Midbrain (tissue), 1 donor: ENCODE measurements around the gene MRPL36.
"Not testable (repeated sequence)": the region's sequence is repeated elsewhere in the genome, so short reads cannot be mapped to it uniquely, and the experiment has no call there.

Source experiments
- DNase-seq: peaks from one replicate; lab custom pipeline; 2025; lab: John Stamatoyannopoulos, UW

Gene MRPL36

DNA sequence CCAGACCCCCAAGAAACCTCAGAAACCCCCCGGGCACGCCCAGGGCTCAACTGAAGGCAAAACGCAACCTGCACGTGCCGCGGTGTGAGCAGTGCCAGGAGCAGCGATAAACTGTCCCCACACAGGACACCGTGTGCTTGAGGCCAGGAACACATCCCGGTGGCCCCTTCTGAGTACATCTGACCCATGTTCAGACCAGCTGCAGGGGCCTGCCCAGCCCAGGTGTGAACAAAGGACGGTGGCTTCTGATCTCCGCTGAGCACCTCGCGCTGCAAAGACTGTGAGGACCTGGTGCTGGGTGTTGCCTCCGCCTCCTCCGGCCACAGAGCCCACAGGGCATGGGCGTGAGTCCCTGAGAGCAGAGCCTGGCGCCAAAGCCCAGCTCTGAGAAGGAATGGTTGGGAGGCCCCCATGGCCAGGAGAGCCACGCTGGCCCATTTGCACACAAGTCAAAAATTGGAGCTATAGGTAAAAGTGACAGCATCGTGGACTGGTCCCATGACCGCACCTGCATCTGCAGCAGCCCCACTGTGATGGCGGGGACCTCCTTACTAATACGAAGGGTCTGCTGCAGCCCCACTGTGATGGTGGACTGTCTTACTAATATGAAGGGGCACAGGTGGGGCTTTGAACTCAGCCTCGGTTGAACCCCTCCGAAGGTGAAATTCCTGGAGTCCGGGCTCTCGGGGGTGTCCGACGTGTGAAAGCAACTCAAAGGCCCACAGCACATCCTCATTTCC is 33.0 kb upstream of the MRPL36 start:
- no peak for DNase-seq

DNA sequence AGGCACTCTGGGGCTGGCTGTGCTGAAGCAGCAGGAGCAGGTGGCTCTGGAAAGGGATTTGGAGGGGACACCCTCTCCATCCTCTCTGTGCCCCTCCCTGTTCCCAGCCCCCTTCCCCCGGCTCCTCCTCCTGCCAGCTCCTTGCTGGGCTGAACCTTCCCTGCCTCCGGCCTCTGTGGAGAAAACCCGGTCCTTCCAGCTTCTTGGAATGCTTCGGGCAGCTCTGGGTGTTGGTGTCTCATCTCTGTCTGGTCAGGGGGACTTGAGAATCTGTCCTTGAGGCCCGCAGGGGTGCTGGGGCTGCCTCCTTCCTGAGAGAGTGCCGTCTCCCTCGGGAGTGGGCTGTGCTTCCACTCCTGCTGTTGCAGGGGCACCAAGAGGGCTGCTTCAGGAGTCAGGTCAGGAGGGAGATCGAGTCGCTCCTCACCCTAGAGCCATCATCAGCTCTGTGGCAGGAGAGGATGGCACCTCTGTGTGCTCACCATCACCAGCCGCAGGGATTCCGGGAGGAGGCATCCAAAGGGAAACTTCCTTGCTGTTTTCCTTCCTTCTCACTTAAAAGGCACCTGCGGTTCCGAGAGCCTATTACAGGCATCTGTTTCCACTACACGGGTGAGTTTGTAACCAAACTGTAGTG is 32.2 kb upstream of the MRPL36 start:
- no peak for DNase-seq

DNA sequence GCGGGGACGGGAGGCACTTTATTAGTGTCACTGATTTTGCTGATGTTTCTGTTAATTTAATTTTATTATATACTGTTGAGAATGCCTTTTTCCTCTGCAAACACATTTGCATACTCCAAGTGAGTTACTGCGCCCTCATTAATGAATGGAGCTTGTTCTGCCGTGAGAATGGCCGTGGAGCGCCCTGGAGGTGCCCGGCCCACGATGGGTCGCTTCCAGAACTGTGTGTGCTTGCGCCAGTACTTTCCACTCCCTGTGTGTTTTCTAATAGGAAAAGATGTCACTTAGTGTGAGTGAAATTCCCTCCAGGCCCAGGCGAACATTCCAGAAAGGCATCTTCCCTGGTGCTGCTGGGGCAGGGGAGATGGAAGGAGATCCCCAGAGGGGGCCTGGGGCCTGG is 31.6 kb upstream of the MRPL36 start:
- DNase-seq: no peak

DNA sequence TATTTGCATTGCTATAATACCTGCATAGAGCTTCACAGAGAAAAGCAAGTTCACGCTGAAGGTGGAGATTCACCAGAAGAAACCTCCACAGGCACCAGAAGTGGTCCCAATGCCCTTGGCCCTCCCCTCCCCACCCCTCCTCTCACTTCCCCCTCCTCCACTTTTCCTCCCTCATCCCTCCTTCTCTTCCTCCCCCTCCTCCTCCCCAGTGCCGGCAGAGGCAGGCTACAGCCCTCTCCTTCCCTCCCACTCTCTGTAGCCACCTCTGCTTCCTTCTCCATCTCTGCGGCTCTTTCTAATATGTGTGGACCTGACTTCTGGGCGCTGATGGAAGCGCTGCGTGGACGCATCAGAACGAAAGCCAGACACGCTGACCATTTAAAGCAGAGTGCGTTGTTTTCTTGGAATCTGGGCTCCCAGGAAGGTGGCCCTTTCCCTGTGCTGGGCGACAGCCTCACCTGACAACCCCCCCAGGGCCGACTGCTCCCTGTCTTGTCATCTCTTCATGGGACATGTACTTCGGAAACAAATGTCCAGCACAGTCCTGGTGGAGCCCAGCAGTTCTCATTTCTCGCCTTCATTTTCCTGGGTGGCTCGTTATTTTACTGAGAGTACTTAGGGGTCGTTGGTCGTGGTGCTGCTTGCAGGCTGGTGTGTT is 31.1 kb upstream of the MRPL36 start:
- no peak for DNase-seq

DNA sequence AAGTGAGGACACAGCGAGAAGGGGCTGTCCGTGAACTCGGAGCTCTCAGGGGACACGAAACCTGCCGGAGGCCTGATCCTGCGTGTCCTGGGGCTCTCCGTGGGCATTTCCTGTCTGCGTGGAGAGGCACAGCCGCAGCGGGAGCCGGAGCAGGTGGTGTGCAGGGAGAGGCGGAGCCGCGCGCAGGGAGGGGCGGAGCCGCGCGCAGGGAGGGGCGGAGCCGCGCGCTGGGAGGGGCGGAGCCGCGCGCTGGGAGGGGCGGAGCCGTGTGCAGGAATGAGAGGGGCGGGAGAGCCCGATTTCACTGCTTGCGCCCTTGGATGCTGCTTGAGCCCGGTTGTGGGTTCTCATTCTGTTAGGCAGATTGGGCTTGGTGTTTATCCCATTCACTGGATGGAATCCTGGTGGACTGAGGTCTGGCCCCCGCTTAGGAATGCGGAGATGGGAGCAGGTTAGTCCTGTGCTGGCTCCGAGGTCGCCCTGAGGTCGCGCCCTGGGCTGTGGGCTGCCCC is 28.3 kb upstream of the MRPL36 start:
- DNase-seq: no peak

DNA sequence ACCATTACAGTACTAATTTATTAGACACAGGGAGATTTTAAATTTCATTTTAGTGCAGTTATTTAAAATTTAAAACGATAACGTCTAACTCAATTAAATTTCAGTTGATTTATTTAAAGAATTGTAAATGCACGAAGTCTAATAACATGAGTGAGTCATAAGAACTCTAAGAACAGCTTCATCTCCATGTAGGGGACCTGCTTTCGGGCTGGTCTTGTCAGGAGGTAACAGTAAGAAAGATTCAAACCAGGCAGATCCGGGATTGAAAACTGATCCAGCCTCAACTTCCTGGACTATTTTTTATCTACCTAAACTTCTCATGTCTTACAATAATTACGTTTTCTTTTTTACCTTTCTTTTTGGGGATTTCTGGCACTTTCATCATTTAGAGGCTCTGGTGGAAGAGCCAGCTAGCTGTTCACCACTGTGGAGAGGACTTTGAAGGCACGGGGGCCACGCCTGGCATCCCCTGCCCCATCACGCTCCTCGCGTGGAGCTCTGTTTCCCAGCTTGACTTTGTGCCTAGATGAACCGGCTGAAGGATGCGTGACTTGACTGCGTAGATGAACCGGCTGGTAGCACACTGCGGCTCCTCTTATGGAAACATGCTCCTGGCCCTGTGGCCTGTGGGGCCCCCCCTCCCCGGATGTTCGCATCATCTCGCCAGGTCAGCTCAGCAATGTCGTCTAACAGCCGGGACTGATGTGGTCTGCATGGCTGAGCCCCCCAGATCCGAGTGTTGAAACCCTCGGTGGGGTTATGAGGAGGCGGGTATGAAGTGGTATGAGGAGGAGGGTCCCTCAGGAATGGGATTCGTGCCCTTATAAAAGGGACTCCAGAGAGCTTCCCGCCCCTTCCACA is 27.6 kb upstream of the MRPL36 start:
- no peak for DNase-seq

DNA sequence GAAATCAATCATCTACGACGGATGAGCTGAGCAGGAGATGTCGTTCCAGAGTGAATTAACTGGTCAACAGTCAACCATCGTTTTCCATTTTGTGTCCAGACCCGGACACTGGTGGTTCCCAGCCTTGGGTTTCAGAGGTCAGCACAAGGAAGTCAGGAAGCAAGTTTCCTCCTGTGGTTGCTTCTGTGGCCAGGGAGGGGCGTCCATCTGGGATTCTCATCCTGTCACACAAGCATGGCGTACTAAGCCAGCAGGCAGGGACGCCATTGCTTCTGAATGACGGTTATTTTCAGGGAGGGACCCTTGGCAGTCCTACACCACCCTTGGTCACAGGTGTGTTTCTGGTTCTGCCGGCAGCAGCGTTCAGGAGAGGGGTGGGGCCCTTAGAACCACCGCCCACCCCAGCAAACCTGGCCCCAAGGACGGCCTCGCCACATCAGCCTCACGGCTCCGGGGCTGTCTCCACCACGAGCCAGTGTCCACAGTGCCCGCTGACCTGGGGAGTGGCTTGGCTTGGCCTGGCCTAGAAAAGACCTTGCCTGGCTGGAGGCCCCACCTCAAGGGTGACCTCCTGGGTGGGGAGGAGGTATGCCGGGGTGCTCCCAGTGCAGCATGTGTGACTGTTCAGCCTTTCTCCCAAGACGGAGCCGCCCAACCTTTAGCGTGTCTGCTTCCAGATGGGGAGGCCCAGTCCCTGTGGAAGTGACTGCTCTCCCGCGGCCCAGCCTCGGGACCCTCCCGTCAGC is 26.8 kb upstream of the MRPL36 start:
- no peak for DNase-seq

DNA sequence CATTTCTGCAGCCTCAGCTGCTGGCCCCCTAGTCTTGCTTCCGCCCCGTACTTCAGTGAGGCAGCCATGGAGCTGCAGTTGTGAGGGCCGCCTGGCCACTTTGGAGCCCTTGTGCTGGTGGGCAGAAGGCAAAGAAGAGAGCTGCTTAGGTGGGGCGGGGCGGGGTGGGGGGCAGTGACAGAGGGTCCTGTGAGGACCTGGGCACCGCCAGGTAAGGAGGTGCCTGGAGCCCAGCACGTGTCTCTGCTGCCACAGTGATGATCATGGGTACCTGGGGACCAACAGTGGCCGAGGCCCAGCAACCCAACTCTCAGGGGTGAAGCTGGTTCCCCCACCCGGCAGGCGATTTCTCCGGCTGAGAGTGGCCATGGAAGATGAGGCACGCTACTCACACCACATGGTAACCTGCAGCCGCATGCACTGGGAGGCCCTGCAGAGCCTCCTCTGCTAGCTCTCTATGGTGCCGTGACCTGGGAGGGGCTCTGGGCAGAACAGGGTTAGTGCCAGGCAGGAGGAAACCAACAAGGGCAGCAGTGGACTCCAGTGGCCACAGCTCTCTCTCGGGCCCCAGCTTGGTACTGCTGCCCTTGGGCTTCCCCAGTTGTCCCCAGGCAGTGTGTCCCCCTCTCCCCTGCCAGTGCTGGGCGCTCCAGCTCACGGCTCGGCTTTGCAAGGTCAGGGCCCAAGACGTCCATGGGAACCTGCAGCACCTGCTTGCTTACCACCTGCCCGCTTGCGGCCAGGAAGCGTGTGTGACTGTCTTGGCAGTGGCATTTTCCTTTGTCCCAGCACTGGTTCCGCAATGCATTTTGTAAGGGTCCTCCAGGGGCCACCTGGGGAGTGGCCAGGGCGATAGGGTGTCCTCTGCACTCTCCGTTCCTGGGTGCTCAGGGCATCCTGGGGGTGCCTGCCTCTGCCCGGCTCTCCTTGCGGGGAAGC is 25.5 kb upstream of the MRPL36 start:
- no peak for DNase-seq

DNA sequence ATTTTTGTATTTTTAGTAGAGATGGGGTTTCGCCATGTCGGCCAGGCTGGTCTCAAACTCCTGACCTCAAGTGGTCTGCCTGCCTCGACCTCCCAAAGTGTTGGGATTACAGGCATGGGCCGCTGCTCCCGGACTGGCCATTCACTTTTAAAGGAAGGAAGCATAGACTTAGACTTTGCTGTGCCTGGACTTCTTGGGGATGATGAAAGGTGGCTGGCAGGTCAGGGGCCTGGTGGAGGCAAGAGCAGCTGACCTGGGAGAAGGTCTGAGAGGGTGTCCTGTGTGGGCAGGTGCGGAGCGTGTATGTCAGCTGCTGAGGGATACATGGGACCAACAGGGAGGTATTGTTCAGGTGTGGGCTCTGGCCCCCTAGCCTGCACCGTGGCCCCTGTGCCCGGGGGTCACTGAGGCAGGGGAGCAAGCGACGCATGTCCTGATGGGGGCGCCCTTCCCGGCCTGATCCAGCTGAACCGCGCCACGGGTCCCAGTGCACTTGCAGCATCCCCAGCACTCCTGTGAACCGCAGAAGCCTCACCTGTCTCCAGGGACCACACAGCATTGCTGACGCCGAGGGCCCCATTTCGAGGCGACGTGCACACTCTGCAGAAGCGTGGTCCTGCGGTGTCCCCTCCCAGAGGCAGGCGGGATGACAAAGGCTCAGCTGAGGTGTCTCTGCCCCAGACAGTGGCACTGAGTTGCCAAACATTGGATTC is 24.6 kb upstream of the MRPL36 start:
- no peak for DNase-seq

DNA sequence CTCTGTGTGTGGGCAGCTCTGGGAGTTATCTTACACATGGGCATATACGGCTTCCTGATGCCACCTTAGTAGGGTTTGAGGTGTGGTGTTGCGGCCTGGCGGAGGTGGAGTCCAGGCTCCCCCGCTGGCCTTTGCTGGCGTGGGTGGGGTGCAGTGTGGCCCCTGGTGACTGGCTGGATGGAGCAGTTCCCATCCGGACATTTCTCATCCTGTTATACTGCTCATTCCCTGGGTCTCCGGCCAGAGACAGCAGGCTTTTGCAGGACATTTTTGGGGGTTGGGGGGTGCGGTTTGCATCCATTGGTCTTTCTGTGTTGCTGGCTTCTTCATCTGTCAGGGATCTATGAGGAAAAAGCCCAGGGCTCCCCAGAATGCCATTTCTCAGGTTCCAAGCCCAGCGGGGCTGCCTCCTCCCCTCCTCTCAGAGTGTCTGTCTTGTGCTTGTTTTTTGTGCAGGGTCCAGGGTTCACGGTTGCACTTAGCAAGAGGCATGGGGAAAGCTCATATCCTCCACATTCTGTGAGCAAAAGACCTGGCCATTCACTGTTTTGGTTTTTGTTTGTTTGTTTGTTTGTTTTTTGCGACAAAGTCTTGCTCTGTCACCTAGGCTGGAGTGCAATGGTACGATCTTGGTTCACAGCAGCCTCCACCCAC is 23.9 kb upstream of the MRPL36 start:
- no peak for DNase-seq

DNA sequence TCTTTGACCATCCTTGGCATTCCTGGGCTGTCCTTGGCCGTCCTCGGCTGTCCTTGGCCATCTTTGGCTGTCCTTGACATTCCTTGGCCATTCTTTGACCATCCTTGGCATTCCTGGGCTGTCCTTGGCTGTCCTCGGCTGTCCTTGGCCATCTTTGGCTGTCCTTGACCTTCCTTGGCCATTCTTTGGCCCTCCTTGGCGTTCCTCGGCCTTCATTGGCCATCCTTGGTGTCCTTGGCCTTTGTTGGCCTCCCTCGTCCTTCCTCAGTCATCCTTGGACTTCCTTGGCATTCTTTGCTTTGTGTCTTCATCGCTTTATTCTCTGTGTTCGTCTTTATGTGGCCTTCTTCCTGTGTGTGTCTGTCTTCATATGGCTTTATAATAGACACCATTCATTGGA is 22.2 kb upstream of the MRPL36 start:
- no peak for DNase-seq

DNA sequence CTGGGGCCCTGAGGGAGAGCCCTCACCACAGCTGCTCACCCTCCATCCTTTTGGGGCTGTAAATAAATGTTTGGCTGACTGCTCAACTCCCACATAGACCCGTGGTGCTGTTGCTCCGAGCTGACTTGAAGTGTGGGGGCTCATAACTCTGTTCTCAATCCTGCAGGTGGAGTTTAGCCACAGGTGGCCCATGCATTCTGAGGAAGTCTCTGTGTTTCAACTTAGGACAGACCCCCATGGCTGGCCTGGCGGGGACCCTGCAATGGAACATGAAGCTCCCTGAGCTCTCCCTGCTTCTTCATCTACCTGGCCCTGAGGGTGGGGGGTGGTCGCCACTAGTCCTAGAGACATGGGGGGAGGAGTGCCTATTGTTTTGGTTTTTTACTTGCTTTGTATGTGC is 21.3 kb upstream of the MRPL36 start:
- DNase-seq: no peak

DNA sequence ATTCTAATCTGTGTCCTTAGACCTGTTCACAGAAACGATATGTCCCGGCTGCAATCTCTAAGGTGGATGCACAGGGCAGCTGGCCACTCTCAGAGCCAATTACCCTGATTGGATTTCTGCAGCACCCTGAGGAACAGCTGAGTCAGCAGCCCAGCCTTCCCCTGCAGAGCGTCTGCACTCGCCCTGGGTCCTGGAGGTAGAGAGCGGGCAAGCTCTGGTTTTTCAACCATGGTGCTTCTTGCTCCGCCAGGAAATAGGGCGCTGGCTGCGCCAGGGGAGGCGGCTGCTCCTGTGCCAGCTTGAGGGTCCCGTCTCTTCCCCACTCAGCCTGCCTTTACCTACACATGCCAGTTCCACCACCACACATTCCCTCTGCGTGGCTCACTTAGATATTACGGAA is 20.7 kb upstream of the MRPL36 start:
- DNase-seq: no peak

DNA sequence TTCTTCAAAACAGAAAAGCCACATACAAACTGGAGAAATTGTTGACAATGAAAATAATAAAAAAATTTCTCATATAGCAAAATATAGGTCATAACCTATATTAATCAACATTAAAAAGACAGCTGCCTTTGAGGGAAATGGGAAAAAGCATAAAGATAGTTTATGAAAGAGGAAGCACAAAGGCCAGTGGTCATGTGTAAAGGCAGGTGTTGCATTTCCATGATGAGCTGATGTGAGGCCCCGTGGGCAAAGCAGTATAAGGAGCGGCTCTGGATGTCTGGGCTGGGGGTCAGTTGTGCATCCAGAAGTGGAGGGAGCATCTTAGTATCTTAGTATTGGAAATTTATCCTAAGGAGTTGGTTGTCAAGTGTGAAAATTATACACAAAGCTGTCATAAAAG is 19.8 kb upstream of the MRPL36 start:
- no peak for DNase-seq

DNA sequence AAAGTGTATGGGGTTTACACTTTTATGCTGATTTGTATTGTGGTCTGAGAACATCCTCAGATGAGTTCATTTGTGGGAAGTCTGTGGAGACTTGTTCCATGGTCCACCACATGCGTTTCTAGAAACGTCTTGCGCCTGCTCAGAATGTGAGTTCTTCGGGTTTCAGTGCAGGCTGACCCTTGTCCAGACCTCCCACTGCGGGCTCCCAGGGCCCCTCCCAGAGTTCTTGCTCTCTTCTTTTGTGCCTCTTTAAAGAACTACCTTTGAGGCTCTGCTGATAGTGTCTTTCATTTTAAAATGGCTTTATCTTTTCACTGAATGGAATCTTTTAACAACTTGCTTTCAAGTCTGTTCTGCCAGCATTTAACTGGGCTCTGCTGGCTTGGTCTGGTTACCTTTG is 19.1 kb upstream of the MRPL36 start:
- no peak for DNase-seq

DNA sequence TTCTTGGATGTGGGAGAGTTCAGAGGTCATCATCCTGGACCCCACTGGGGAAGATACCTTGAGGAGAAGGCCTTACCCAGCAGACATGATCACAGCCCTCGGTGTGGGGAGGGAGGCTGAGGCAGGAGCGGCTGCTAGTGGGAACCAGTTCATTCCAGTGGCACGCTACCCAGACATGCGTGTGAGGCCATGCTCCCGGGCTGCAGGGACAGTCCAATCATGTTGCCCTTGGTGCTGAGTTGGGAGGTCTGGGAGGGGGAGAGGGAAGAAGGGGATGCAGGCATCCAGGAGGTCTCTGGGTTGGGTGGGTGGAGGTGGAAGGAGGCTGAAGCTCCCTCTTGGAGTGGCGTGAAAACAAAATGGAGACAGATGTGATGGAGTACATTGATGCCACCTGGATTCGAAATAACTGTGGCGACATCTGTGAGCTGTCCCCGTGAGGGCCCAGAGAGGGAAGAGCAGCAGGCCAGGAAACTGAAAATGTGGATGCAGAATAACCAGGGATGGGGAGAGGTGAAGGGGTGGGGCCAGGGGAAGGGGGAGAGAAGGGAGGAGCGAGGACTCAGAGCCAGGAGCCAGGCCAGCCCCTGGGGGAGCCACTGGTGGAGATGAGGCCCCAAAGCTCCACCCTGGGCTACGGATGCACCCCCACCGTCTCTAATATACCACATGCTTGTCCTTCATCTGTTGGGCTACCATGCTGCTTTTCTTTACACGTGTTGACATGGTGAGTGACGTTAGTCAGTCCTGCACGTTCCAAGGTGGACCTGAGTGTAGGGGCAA is 17.8 kb upstream of the MRPL36 start:
- DNase-seq: no peak

DNA sequence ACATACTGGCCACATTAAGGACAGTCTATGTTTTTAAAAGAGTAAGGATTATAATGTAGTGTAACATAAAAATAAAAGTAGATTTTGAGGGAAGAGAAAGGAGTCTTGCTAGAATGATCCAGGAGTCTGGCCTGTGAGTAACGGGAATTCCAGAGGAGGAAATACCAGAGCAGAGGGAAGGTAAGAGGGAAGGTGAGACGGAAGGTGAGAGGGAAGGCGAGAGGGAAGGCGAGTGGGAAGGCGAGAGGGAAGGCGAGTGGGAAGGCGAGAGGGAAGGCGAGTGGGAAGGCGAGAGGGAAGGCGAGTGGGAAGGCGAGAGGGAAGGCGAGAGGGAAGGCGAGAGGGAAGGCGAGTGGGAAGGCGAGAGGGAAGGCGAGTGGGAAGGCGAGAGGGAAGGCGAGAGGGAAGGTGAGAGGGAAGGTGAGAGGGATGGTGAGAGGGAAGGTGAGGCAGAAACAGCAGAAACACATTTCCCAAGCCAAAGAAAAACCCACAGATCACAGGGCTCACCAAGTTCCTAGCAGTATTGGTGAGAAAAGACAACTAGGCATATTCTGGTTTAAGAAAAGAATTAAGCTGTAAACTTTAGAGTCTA is 17.0 kb upstream of the MRPL36 start:
- DNase-seq: not testable (repeated sequence)

DNA sequence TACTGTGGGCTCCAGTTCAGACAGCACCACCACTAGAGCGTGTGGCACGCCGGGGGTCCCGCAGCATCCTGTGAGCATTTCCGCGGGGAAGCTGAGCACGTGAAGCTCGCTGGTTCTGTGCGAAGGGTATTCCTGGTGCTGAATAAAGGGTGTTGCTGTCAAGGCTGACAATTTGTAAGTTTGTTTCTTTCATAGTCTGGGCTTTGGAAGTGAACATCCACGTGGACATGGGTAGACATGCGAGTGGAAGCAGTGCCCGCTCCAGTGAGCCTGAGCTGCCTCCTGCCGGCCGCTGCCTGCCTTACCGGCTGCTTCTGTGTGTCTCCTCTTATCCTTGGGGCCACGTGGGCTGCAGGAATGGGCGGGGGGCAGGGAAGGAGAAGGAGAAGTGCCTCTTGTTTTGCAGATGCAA is 16.2 kb upstream of the MRPL36 start:
- DNase-seq: no peak
